ENCODE measurements around the gene EVA1B. TPM values are rescaled to one million over a fixed set of nuclear protein-coding genes. Genes with fewer than 3 reads are reported as not detected.

Gene EVA1B
- polyA plus RNA-seq (ENCODE audit: insufficient read length) = 37.6 TPM
- long read RNA-seq, donor 1, transcript EVA1B-202 (3 exons, 699 nt) = major isoform, 143 of 160 reads
- long read RNA-seq, donor 1, partial matches to known transcripts = 9 of 160 reads
- long read RNA-seq, donor 1, other reads (novel, unspliced or antisense) = 5 of 160 reads
- long read RNA-seq, donor 2, transcript EVA1B-202 (3 exons, 699 nt) = major isoform, 87 of 100 reads
- long read RNA-seq, donor 2, partial matches to known transcripts = 8 of 100 reads
- long read RNA-seq, donor 2, other reads (novel, unspliced or antisense) = 5 of 100 reads
- long read RNA-seq, donor 3, transcript EVA1B-202 (3 exons, 699 nt) = major isoform, 63 of 68 reads
- long read RNA-seq, donor 3, partial matches to known transcripts = 0 of 68 reads
- long read RNA-seq, donor 3, other reads (novel, unspliced or antisense) = 5 of 68 reads
- long read RNA-seq, donor 4, transcript EVA1B-202 (3 exons, 699 nt) = major isoform, 14 of 14 reads
- long read RNA-seq, donor 4, partial matches to known transcripts = 0 of 14 reads
- long read RNA-seq, donor 4, other reads (novel, unspliced or antisense) = 0 of 14 reads
- long read RNA-seq, donor 5, transcript EVA1B-202 (3 exons, 699 nt) = major isoform, 208 of 221 reads
- long read RNA-seq, donor 5, transcript EVA1B-201 (3 exons, 1,054 nt) = minor isoform, 6 of 221 reads
- long read RNA-seq, donor 5, partial matches to known transcripts = 7 of 221 reads
- long read RNA-seq, donor 5, other reads (novel, unspliced or antisense) = 0 of 221 reads
- long read RNA-seq, donor 6, transcript EVA1B-202 (3 exons, 699 nt) = major isoform, 120 of 128 reads
- long read RNA-seq, donor 6, partial matches to known transcripts = 0 of 128 reads
- long read RNA-seq, donor 6, other reads (novel, unspliced or antisense) = 7 of 128 reads
- long read RNA-seq, donor 7, transcript EVA1B-202 (3 exons, 699 nt) = major isoform, 158 of 167 reads
- long read RNA-seq, donor 7, partial matches to known transcripts = 6 of 167 reads
- long read RNA-seq, donor 7, other reads (novel, unspliced or antisense) = 0 of 167 reads
- long read RNA-seq, donor 8, transcript EVA1B-202 (3 exons, 699 nt) = major isoform, 32 of 37 reads
- long read RNA-seq, donor 8, partial matches to known transcripts = 0 of 37 reads
- long read RNA-seq, donor 8, other reads (novel, unspliced or antisense) = 5 of 37 reads

GRCh38 chr1:36323636-36324352 is at the start of gene EVA1B:
EVA1B (minus strand) TSS chr1:36323645; CDS start chr1:36323037, 608 bp downstream.
- peak; percentile 91 for DNase-seq

GRCh38 chr1:36372617-36373016 is 49.2 kb upstream of the EVA1B start:
- DNase-seq = no peak

- DNase-seq = peak; percentile 81
These were observed 45.8 kb upstream of the EVA1B start for GRCh38 chr1:36369061-36369861.

- DNase-seq = no peak
These were observed 44.4 kb upstream of the EVA1B start for GRCh38 chr1:36367798-36368197.

- DNase-seq = no peak
These were observed 43.6 kb upstream of the EVA1B start for GRCh38 chr1:36367066-36367465.

GRCh38 chr1:36366091-36366661 is 42.7 kb upstream of the EVA1B start:
- DNase-seq = peak; percentile 70

- DNase-seq = no peak
These were observed 41.9 kb upstream of the EVA1B start for GRCh38 chr1:36365381-36365780.

- no peak for DNase-seq
These were observed 36.6 kb upstream of the EVA1B start for GRCh38 chr1:36359911-36360550.

- no peak for DNase-seq
These were observed 35.9 kb upstream of the EVA1B start for GRCh38 chr1:36359383-36359782.

GRCh38 chr1:36358514-36359084 is 35.2 kb upstream of the EVA1B start:
- DNase-seq = no peak

GRCh38 chr1:36355811-36356210 is 32.4 kb upstream of the EVA1B start:
- DNase-seq = no peak

- DNase-seq = no peak
These were observed 31.0 kb upstream of the EVA1B start for GRCh38 chr1:36354486-36354885.

- no peak for DNase-seq
These were observed 29.7 kb upstream of the EVA1B start for GRCh38 chr1:36352910-36353878.

GRCh38 chr1:36352125-36352909 is 28.9 kb upstream of the EVA1B start:
- no peak for DNase-seq

- no peak for DNase-seq
These were observed 28.0 kb upstream of the EVA1B start for GRCh38 chr1:36351227-36351977.

GRCh38 chr1:36350659-36351226 is 27.3 kb upstream of the EVA1B start:
- no peak for DNase-seq
